GM12892 (cell line): ENCODE results near the gene PLEKHG5. TPM values are rescaled to one million over a fixed set of nuclear protein-coding genes. Genes with fewer than 3 reads are reported as not detected.

ENCODE experiments used
- DNase-seq: peaks from one replicate; pipeline ENCODE4 v3.0.0; 2011; ENCODE audit not compliant: insufficient read length
- FAIRE-seq: peaks from 2 replicates; lab custom pipeline; 2011; peaks lifted over from hg19 to GRCh38; lab: Jason Lieb, UNC
- POLR2A ChIP-seq: IDR thresholded peaks from 2 replicates; pipeline ENCODE4 v1.6.1; 2011; ENCODE audit warnings: low read depth, low read length, control low read depth
- POLR2AphosphoS5 ChIP-seq: IDR thresholded peaks from 2 replicates; pipeline ENCODE4 v1.6.1; 2011; ENCODE audit warnings: low read depth, low read length, control low read depth
- TAF1 ChIP-seq: IDR thresholded peaks from 2 replicates; pipeline ENCODE4 v1.6.1; 2011; ENCODE audit warnings: low read depth, mild to moderate bottlenecking, control low read depth, low read length, borderline replicate concordance
- polyA plus RNA-seq: library from polyadenylated mRNA; unstranded; fragments of >200 nt; gene quantifications from one replicate; pipeline ENCODE4 v1.2.1, GENCODE V29; 2012; ENCODE audit warnings: missing spikeins, inconsistent platforms; ENCODE audit not compliant: missing spikeins

The PLEKHG5 gene, protein sequence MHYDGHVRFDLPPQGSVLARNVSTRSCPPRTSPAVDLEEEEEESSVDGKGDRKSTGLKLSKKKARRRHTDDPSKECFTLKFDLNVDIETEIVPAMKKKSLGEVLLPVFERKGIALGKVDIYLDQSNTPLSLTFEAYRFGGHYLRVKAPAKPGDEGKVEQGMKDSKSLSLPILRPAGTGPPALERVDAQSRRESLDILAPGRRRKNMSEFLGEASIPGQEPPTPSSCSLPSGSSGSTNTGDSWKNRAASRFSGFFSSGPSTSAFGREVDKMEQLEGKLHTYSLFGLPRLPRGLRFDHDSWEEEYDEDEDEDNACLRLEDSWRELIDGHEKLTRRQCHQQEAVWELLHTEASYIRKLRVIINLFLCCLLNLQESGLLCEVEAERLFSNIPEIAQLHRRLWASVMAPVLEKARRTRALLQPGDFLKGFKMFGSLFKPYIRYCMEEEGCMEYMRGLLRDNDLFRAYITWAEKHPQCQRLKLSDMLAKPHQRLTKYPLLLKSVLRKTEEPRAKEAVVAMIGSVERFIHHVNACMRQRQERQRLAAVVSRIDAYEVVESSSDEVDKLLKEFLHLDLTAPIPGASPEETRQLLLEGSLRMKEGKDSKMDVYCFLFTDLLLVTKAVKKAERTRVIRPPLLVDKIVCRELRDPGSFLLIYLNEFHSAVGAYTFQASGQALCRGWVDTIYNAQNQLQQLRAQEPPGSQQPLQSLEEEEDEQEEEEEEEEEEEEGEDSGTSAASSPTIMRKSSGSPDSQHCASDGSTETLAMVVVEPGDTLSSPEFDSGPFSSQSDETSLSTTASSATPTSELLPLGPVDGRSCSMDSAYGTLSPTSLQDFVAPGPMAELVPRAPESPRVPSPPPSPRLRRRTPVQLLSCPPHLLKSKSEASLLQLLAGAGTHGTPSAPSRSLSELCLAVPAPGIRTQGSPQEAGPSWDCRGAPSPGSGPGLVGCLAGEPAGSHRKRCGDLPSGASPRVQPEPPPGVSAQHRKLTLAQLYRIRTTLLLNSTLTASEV
- polyA plus RNA-seq, result 0.11 TPM

DNA sequence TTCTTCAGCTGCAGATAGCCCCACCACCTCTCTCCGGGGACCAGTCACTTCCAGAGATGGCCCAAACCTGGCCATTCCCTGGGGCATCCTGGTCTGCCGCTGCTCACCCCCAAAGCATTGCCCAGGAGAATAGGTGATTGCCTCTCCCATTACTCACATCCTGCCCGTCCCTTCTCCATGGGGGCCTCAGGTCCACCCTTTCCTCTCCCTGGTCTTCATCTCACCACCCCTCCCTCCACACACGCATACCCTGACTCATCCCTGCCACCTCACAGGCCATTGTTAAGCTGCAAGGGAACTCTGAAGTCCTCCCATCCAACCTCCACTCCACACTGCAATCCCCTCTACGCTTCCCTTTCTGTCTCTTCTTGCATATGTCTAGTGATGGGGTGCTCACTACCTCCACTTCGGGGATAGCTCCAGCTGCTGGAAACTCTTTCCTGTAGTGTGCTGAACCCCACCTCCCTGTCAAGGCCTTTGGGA is at the start of gene PLEKHG5:
TSS of gene PLEKHG5 (minus strand) at position 188 of the 483 bp plus-strand sequence. CDS start 14,096 bp downstream, outside the sequence.
- no peak for TF ChIP-seq POLR2A
- no peak for TF ChIP-seq TAF1
- TF ChIP-seq POLR2AphosphoS5, result no peak
- FAIRE-seq, result no peak
- no peak for DNase-seq

DNA sequence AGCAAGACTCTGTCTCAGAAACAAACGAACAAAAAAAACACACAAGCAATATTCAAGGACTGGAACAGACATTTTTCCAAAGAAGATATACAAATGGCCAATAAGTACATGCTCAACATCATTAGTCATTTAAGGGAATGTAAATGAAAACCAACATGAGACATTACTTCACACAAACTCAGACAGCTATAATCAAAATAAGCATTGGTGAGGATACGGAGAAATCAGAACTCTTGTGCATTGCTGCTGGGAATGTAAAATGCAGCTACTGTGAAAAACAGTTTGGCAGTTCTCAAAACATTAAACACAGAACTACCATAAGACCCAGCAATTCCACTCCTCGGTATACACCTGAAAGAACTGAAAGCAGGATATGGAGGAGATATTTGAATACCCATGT is 47.5 kb upstream of the PLEKHG5 start:
- TF ChIP-seq POLR2A, result no peak
- no peak for TF ChIP-seq TAF1
- no peak for TF ChIP-seq POLR2AphosphoS5
- FAIRE-seq (no peak), DNase-seq (no peak)

DNA sequence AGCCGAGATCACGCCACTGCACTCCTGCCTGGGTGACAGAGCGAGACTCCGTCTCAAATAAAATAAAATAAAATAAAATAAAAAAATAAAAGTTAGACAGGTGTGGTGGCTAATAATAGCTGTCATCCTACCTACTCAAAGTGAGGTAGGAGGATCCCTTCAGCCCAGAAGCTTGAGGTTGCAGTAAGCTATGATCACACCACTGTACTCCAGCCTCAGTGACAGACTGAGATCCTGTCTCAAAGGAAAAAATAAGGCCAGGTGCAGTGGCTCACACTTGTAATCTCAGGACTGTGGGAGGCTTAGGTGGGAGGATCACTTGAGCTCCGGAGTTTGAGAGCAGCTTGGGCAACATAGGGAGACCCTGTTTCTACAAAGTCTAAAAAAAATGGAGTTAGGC is 44.8 kb upstream of the PLEKHG5 start:
- TF ChIP-seq TAF1 (no peak), POLR2A (no peak), POLR2AphosphoS5 (no peak)
- no peak for DNase-seq
- no peak for FAIRE-seq

DNA sequence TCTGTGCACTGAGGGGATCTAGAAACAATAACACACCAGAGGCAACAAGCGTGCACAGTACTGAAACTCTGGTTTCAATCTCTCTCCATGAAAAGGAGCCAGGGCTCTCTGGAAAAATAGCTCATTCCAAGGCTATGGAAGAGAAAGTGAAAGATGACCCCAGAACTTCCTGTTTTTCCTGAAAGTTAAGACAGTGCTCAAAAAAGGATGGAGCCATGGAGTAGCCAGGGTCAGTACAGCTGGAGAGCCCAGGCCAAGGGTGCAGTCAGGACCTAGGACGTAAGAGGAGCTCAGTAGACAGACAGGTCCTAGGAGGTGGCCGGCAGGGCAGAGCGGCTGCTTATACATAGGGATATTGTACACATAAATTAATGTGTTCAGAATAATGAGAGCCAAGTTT is 43.7 kb upstream of the PLEKHG5 start:
- FAIRE-seq, result no peak
- TF ChIP-seq POLR2A (no peak), TAF1 (no peak), POLR2AphosphoS5 (no peak)
- no peak for DNase-seq

DNA sequence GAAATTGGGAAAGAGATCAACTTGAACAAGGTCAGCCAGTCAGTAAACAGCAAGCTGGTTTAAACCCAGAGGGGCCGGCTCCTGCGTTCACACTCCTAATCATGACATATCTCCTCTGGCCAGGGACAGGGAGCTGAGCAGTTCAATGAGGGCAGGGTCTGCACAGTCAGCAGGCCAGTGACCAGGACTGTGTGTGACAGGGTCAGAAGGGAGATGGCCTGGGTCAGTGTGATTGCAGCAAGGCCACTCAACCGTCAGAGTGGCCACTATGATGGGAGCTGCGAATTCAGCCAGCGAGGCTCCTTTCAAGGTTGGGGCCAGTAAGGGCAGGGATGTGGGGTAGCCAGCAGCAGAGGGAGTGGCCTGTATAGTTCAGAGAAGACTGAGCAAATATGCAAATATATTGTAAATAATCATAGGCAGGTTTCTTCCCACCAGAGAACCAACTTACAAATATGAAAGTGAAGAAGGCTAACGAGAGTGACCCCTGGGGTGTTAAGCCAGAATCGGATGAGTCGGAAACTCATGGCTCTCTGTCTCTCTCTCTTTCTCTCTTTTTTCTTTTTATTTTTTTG is 42.9 kb upstream of the PLEKHG5 start:
- TF ChIP-seq TAF1, result no peak
- TF ChIP-seq POLR2AphosphoS5, result no peak
- TF ChIP-seq POLR2A, result no peak
- no peak for DNase-seq
- no peak for FAIRE-seq

DNA sequence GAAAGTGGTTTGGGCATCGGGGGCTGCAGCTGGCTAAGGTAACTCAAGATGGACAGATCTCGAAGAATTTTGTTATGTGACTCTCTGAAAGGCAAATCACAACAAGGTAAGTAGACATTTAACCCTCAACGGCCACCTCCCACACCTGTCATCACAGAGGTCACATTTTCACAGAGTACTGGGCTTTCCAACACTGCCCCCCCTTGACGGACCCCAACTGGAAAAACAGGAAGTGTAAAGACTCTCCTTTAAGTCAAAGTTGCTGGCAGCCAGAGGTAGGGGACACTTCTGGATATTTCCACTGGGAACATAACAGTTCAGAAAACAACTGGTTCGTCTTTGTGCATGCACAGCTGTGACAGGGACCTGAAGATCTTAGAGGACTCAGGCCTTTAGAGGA is 40.5 kb upstream of the PLEKHG5 start:
- FAIRE-seq (no peak), DNase-seq (no peak)
- TF ChIP-seq TAF1 (no peak), POLR2A (no peak), POLR2AphosphoS5 (no peak)

DNA sequence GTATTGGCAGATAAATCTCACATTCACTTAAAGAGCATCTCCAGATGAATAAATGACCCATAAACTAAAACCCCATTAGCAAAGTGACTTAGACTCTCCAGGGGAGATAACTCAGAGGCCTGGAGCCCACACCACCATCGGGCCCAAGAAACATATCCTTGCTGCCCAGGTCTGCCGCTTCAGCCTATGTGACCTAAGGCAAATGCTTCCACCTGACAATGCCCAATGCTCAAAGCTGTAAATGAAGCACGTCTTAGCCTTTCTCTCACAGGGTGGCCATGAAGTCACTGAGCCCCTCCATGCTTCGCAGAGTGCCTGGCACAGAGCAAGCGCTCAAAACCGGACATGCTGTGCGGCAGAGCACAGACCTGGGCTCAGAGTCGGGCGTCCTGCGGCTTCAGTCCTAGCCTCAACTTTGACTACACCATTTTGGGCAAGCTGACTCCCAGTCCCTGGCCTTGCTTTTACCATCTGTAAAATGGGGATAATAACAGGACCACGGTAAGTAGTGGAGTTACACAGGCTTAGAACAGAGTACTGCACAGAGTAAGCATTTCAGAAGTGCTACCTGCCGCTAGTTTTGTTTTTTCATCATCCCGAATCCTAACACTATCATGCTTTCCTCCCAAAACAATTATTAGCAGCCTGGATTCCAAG is 39.2 kb upstream of the PLEKHG5 start:
- FAIRE-seq (no peak), DNase-seq (no peak)
- TF ChIP-seq TAF1, result no peak
- no peak for TF ChIP-seq POLR2A
- TF ChIP-seq POLR2AphosphoS5, result no peak

DNA sequence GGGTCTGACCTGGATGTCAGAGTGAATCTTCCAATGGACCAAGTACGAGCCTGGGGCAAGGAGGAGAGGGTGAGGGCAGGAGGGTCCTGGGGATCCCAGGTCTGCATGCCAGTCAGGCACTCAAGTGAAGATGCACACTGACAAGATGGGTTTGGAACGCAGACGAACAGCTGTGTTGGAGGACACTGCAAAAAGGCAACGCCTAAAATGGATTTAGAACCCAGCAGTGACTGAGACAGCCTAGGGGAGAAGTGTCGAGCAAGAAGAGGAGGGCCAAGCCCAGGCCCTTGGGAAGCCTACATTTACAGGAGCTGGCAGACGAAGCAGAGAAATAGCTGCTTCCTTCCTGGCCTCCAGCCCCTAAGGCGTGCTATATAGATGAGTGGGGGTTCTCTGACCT is 37.0 kb upstream of the PLEKHG5 start:
- FAIRE-seq (no peak), DNase-seq (no peak)
- no peak for TF ChIP-seq POLR2A
- TF ChIP-seq TAF1, result no peak
- TF ChIP-seq POLR2AphosphoS5, result no peak

DNA sequence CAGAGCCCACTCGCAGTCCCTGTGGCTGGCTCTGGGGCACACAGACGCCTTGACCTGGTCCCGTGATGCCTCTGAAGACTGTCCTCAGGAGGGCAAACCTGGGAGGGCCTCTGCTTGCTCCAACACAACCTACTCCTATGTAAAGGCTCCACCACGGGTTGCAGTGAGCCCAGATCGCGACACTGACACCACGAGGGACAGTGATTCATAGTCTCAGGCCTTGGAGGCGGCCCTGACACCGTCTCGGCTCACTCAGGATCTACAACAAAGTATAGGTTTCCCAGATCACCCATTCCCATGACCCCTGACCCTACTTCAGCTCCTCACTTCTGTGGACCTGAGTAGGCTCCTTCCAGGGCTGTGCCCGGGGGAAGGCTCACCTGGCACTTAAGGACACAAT is 34.8 kb upstream of the PLEKHG5 start:
- TF ChIP-seq POLR2AphosphoS5, result no peak
- TF ChIP-seq TAF1, result no peak
- TF ChIP-seq POLR2A, result no peak
- no peak for FAIRE-seq

DNA sequence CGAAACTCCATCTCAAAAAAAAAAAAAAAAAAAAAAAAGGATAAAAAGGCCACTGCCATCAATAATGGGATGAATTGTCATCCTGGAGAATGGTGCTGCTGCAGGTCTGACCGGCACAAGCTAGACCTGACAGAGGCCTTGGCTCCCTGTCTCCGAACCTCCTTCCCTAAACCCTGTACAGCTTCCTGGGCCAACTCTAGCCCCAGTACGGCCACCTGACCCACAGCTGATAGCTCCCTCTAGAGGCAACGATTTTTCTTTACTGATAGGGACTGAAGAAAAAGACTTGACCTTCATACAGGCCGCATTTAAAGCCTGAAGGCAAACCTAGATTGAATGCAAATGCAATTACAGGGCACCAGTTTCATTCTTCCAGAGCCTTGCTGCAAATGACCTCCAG is 32.1 kb upstream of the PLEKHG5 start:
- FAIRE-seq (no peak), DNase-seq (no peak)
- TF ChIP-seq POLR2A, result no peak
- no peak for TF ChIP-seq TAF1
- no peak for TF ChIP-seq POLR2AphosphoS5

More for the DNA sequence above, 34.8 kb upstream of the PLEKHG5 start:
- no peak for DNase-seq

DNA sequence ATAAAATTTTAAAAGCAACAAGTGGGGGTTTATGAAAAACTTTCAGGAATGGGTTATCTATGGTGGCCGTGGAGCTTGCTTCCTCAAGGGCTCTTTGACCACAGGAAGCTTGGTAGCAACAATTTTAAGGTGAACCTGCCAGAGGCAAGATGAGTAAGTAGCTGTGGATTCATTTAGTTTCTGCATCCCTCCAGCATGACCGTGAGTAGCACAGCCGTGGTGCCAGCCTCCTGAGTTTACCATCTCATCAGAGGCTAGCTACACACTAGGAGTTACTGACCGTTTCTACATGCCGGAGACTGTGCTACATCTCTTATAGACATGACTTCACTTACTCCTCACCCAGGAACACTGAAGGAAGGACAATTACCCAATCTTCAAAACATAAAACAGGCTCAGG is 30.1 kb upstream of the PLEKHG5 start:
- TF ChIP-seq TAF1, result no peak
- TF ChIP-seq POLR2A, result no peak
- no peak for TF ChIP-seq POLR2AphosphoS5
- no peak for FAIRE-seq
- DNase-seq, result no peak
